Ovary (tissue), 10 donors: ENCODE measurements around the gene BID. TPM values are rescaled to one million over a fixed set of nuclear protein-coding genes. Genes with fewer than 3 reads are reported as not detected.
A peak's percentile ranks its signal among the peaks of the same experiment; 100 is the strongest.

Source experiments
- DNase-seq, 5 donors: peaks; one replicate each; pipeline ENCODE4 v3.0.0-alpha.2; 2019 to 2020
- H3K27ac ChIP-seq, 2 donors: fragments of 200-600 bp; one replicate each; pipeline versions ENCODE4 v1.5.1 to v1.8.0; 2019 to 2022
- H3K27me3 ChIP-seq: fragments of 200-600 bp; one replicate; pipeline ENCODE4 v1.8.0; 2022
- H3K36me3 ChIP-seq: fragments of 200-600 bp; sonication (generic); one replicate; pipeline ENCODE4 v1.5.1; 2019
- H3K4me1 ChIP-seq: one replicate; pipeline ENCODE4 v1.8.1; 2013; ENCODE audit warnings: mild to moderate bottlenecking, moderate library complexity; ENCODE audit not compliant: insufficient read depth
- H3K4me3 ChIP-seq: fragments of 200-600 bp; sonication (generic); one replicate; pipeline ENCODE4 v1.5.1; 2017
- H3K9me3 ChIP-seq, 2 donors: fragments of 200-600 bp in 1 of 2; sonication (generic) in 1 of 2; one replicate each; pipeline versions ENCODE4 v1.5.1 to v1.8.1; 2013 to 2019; ENCODE audit warnings: mild to moderate bottlenecking in 1 of 2, moderate library complexity in 1 of 2
- CTCF ChIP-seq, 3 donors: fragments of 450-650 bp in 2 of 3; fragments of 200-600 bp in 1 of 3; IDR thresholded peaks; one replicate each; pipeline versions ENCODE4 v1.5.1 to v1.8.0; 2016 to 2022; ENCODE audit warnings: antibody characterized with exemption in 3 of 3, mild to moderate bottlenecking in 1 of 3
- EP300 ChIP-seq: sonication (generic); formaldehyde crosslinking; IDR thresholded peaks from one replicate; pipeline ENCODE4 v1.6.1; 2017; ENCODE audit warnings: antibody characterized with exemption
- POLR2A ChIP-seq: fragments of 450-650 bp; IDR thresholded peaks from one replicate; pipeline ENCODE4 v1.6.1; 2017; ENCODE audit warnings: antibody characterized with exemption, mild to moderate bottlenecking, moderate library complexity
- WGBS, 3 donors: extraction: QIAGEN DNeasy Blood & Tissue Kit in 1 of 3; methylation state at CpG; one replicate each; pipeline versions ENCODE4 v1.1.5 to v1.1.7; 2013 to 2017; 5-methylcytosine and 5-hydroxymethylcytosine counted together
- intact Hi-C, 4 donors: fragments of 100-400 bp; cut with DNase I; formaldehyde crosslinking; loops; one replicate each; pipeline versions ENCODE4 v1.11.0 to v1.15.1; 2022 to 2023
- long read RNA-seq, 3 donors: library from polyadenylated mRNA in 2 of 3; unstranded in 2 of 3; transcript quantifications; one replicate each; pipeline ENCODE4 v2.0.0 and lab custom pipeline, GENCODE V29; 2021 to 2026
- polyA plus RNA-seq, 2 donors: library from polyadenylated mRNA; stranded (reverse); fragments of 200-250 nt in 1 of 2; fragments of 350-450 nt in 1 of 2; fragmentation: Illumina TruSeq in 1 of 2; extraction: RNeasy Lipid Tissue Mini Kit (QIAGEN cat#74804) in 1 of 2; gene quantifications; one replicate each; pipeline ENCODE4 v1.2.3, GENCODE V29; 2013 to 2014
- total RNA-seq, 7 donors: library from RNA; depleted of rRNA in 2 of 7; stranded (reverse); fragments of >200 nt in 2 of 7; fragmentation: NEBNext Ultra II Directional in 3 of 7; extraction: Animal tissue kit (Norgen Biotek cat#: 25700) in 3 of 7; gene quantifications; one replicate each; pipeline versions ENCODE4 v1.1.0 to v1.2.4, GENCODE V29; 2016 to 2023
- donor health status: DM: no; HTN: no; CAD: no; lungs with moderate emphysema.
- donor health status: DM: no; HTN: no; CAD: no.
- donor health status: Bipolar disorder and iron deficiency.
- donor health status: DM: yes; HTN: yes; CAD: no.
- donor health status: DM: no; HTN: no; CAD: no.
- donor health status: DM: yes; HTN: yes; CAD: no.

Gene BID
- total RNA-seq, result 1 to 10 TPM; 3.2 to 9.2 (median 5.4) TPM
- polyA plus RNA-seq, result 10 to 100 TPM in 1 of 2 donors, 1 to 10 TPM in 1; 9.7 to 13.8 TPM
- long read RNA-seq, donor 1, transcript BID-215 (6 exons, 2,199 nt), result major isoform, 18 of 30 reads
- long read RNA-seq, donor 1, partial matches to known transcripts, result 1 of 30 reads
- long read RNA-seq, donor 1, other reads (novel, unspliced or antisense), result 2 of 30 reads
- long read RNA-seq, donor 2, partial matches to known transcripts, result 0 of 8 reads
- long read RNA-seq, donor 2, other reads (novel, unspliced or antisense), result 0 of 8 reads
- long read RNA-seq, donor 3, transcript BID-215 (6 exons, 2,199 nt), result major isoform, 12 of 16 reads
- long read RNA-seq, donor 3, partial matches to known transcripts, result 0 of 16 reads
- long read RNA-seq, donor 3, other reads (novel, unspliced or antisense), result 1 of 16 reads

- intact Hi-C loops, result loop anchor here in 1 of 4 donors (10.0 kb wide), 1 partner anchor 220 kb away; no protein-coding TSS in a partner anchor
- H3K9me3 ChIP-seq, result no peaks in the 10 kb centered on the region
- no peaks in the 10 kb centered on the region for H3K36me3 ChIP-seq
- DNase-seq, result peak in 3 of 5 donors; percentile 28 to 56 (median 54)
- H3K27ac ChIP-seq, result peak within 1 kb of the TSS in 1 of 2 donors; percentile 15
- H3K27me3 ChIP-seq, result no peaks in the 10 kb centered on the region
- TF ChIP-seq EP300 (no peak), CTCF (IDR thresholded peaks at IDR 0.05) (no peak), POLR2A (no peak)
- H3K4me1 ChIP-seq, result peaks cover 3% of the 10 kb centered on the region
- H3K4me3 ChIP-seq, result peak within 1 kb of the TSS; percentile 46
- WGBS, 3 donors, result 0 to 1% (median 1%) methylated on average over 27 to 63 of the region's 64 CpGs
These were observed at the start of gene BID for GRCh38 chr22:17774206-17774925. BID (minus strand) TSS chr22:17774469; CDS start chr22:17750116, 24,353 bp downstream.

GRCh38 chr22:17823964-17824363, 49.7 kb upstream of the BID start:
- H3K4me3 ChIP-seq, result no peak overlapping the region
- H3K4me1 ChIP-seq, result no peaks in the 10 kb centered on the region
- no peak for DNase-seq
- H3K27me3 ChIP-seq, result no peaks in the 10 kb centered on the region
- intact Hi-C loops, result no loop called here
- no peak for TF ChIP-seq POLR2A
- TF ChIP-seq CTCF (IDR thresholded peaks at IDR 0.05), result no peak
- TF ChIP-seq EP300, result no peak
- 89 to 93% (median 91%) methylated on average over 15 of the region's 15 CpGs for WGBS, 3 donors
- no peaks in the 10 kb centered on the region for H3K36me3 ChIP-seq
- H3K27ac ChIP-seq, result no peak overlapping the region
- no peaks in the 10 kb centered on the region for H3K9me3 ChIP-seq

GRCh38 chr22:17823226-17823625, 49.0 kb upstream of the BID start:
- no peak overlapping the region for H3K4me3 ChIP-seq
- H3K4me1 ChIP-seq, result no peaks in the 10 kb centered on the region
- no peaks in the 10 kb centered on the region for H3K9me3 ChIP-seq
- no peak overlapping the region for H3K27ac ChIP-seq
- WGBS, 3 donors, result 88 to 94% (median 88%) methylated on average over 4 of the region's 4 CpGs
- no peaks in the 10 kb centered on the region for H3K27me3 ChIP-seq
- H3K36me3 ChIP-seq, result no peaks in the 10 kb centered on the region
- no peak for TF ChIP-seq EP300
- TF ChIP-seq POLR2A, result no peak
- TF ChIP-seq CTCF (IDR thresholded peaks at IDR 0.05), result no peak
- no peak for DNase-seq
- intact Hi-C loops, result no loop called here

- no peak for DNase-seq
- H3K4me1 ChIP-seq, result no peaks in the 10 kb centered on the region
- no peak for TF ChIP-seq CTCF (IDR thresholded peaks at IDR 0.05)
- TF ChIP-seq EP300, result no peak
- no peak for TF ChIP-seq POLR2A
- WGBS, 3 donors, result 89 to 97% (median 97%) methylated on average over 13 of the region's 13 CpGs
- intact Hi-C loops, result no loop called here
- H3K4me3 ChIP-seq, result no peak overlapping the region
- H3K27me3 ChIP-seq, result no peaks in the 10 kb centered on the region
- no peaks in the 10 kb centered on the region for H3K9me3 ChIP-seq
- no peak overlapping the region for H3K27ac ChIP-seq
- H3K36me3 ChIP-seq, result no peaks in the 10 kb centered on the region
These were observed 47.8 kb upstream of the BID start for GRCh38 chr22:17822087-17822486.
